ENCODE data around the gene NT5C.
"Not testable (repeated sequence)": the region's sequence is repeated elsewhere in the genome, so short reads cannot be mapped to it uniquely, and the experiment has no call there.

NT5C gene

DNA sequence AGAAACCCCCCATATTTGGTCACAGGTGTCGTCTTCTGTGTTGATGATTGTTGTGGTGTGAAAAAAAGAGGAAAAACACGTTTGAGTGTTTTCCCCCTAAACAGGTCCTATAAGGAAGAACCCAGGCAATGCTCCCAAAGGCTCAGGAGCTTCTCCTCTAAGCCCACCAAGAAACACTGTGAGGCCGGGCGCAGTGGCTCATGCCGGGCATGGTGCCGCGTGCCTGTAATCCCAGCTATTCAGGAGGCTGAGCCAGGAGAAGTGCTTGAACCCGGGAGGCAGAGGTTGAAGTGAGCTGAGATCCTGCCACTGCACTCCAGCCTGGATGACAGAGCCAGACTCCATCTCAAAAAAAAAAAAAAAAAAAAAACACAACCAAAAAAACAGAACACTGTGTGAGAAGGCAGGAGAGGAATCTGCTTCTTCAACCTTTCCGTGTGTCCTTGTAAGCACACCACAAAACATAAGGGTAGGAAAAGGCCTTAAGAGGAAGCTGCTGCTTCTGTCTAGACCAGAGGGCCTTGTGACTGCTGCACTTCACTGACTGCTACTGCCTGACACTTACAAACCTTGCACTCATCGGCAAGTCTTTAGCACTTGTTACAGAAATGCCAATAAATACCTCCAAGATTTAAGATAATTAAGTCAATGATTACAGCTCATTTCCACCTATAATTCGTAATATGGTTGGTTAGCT lies 13.4 kb upstream of the NT5C start:
- H3K14ac ChIP-seq (ENCODE audit: low read length): no peak overlapping the region
- H2AK5ac ChIP-seq (ENCODE audit: low read length): no peak overlapping the region
- no peak overlapping the region for H3K4ac ChIP-seq (ENCODE audit: low read depth, low read length)
- no peak overlapping the region for H2BK12ac ChIP-seq (ENCODE audit: low read length)
- H3K79me2 ChIP-seq (ENCODE audit: control insufficient read depth, insufficient read depth, low read length, poor library complexity): no peaks in the 10 kb centered on the region
- H2AFZ ChIP-seq (ENCODE audit: insufficient read depth, low read length, poor library complexity): no peak overlapping the region
- H3K18ac ChIP-seq (ENCODE audit: low read length): no peak overlapping the region
- no peak overlapping the region for H2BK120ac ChIP-seq (ENCODE audit: insufficient read depth, low read length, poor library complexity)
- H4K8ac ChIP-seq (ENCODE audit: low read depth, low read length): no peak overlapping the region
- no peak overlapping the region for H3K9ac ChIP-seq (ENCODE audit: low read length)
- no peaks in the 10 kb centered on the region for H3K4me1 ChIP-seq (ENCODE audit: control insufficient read depth in 1 of 2, insufficient read depth in 2 of 2, low read length in 2 of 2)
- H3K9me3 ChIP-seq (ENCODE audit: insufficient read depth, low read depth, low read length): no peaks in the 10 kb centered on the region
- H3K36me3 ChIP-seq (ENCODE audit: control insufficient read depth in 1 of 2, insufficient read depth in 2 of 2, low read length in 2 of 2): peaks cover 58 to 74% of the 10 kb centered on the region in 2 experiments
- H3K27me3 ChIP-seq (ENCODE audit: insufficient read depth, low read length): no peaks in the 10 kb centered on the region
- H3K23ac ChIP-seq (ENCODE audit: low read length): no peak overlapping the region
- WGBS (ENCODE audit: extremely low coverage, insufficient coverage, insufficient read length): no CpG with 5 or more reads among the region's 11 CpGs
- H3K79me1 ChIP-seq (ENCODE audit: low read length): no peaks in the 10 kb centered on the region
- H3K4me2 ChIP-seq (ENCODE audit: low read length): no peak overlapping the region
- H4K91ac ChIP-seq (ENCODE audit: low read depth, low read length): no peak overlapping the region
- H3K4me3 ChIP-seq (ENCODE audit: low read depth, low read length): no peak overlapping the region
- H2BK5ac ChIP-seq (ENCODE audit: low read depth, low read length, poor library complexity): no peak overlapping the region
- no peak overlapping the region for H3K27ac ChIP-seq (ENCODE audit: low read depth, low read length)
- H4K12ac ChIP-seq (ENCODE audit: low read depth, low read length): no peak overlapping the region
- no peak for DNase-seq

DNA sequence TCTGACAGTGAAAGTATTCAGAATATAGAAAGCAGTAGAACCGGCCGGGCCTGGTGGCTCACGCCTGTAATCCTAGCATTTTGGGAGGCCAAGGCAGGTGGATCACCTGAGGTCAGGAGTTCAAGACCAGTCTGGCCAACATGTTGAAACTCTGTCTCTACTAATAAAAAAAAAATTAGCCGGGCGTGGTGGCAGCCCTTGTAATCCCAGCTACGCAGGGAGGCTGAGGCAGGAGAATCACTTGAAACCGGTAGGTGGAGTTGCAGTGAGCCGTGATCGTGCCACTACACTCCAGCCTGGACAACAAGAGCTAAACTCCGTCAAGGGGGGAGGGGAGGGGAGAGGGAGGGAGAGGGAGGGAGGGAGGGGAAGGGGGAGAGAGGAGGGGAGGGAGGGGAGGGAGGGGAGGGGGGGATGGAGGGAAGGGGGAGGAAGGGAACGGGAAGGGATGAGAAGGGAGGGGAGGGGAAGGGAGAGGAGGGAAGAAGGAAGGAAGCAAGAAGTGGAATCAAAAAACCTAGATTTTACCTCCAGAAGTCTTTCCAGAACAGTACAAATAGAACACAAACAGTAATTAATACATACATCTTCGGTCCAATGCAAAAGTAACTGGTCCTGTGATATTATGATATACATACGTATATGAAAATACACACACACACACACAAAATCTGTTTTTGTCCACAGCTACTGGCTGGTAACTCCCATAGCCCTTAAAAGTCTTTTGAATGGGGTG lies 10.9 kb upstream of the NT5C start:
- no peaks in the 10 kb centered on the region for H3K79me1 ChIP-seq (ENCODE audit: low read length)
- no peak overlapping the region for H3K4ac ChIP-seq (ENCODE audit: low read depth, low read length)
- no peak overlapping the region for H3K14ac ChIP-seq (ENCODE audit: low read length)
- DNase-seq: peak; percentile 63 to 77
- no peak overlapping the region for H2BK120ac ChIP-seq (ENCODE audit: insufficient read depth, low read length, poor library complexity)
- no peak overlapping the region for H4K8ac ChIP-seq (ENCODE audit: low read depth, low read length)
- 90% methylated on average over 1 of the region's 13 CpGs for WGBS (ENCODE audit: extremely low coverage, insufficient coverage, insufficient read length)
- H3K36me3 ChIP-seq (ENCODE audit: control insufficient read depth in 1 of 2, insufficient read depth in 2 of 2, low read length in 2 of 2): peaks cover 64 to 74% of the 10 kb centered on the region in 2 experiments
- H3K4me2 ChIP-seq (ENCODE audit: low read length): no peak overlapping the region
- H3K9ac ChIP-seq (ENCODE audit: low read length): no peak overlapping the region
- H3K18ac ChIP-seq (ENCODE audit: low read length): no peak overlapping the region
- no peak overlapping the region for H3K23ac ChIP-seq (ENCODE audit: low read length)
- no peaks in the 10 kb centered on the region for H3K27me3 ChIP-seq (ENCODE audit: insufficient read depth, low read length)
- no peaks in the 10 kb centered on the region for H3K79me2 ChIP-seq (ENCODE audit: control insufficient read depth, insufficient read depth, low read length, poor library complexity)
- H2BK12ac ChIP-seq (ENCODE audit: low read length): no peak overlapping the region
- no peak overlapping the region for H2BK5ac ChIP-seq (ENCODE audit: low read depth, low read length, poor library complexity)
- H3K9me3 ChIP-seq (ENCODE audit: insufficient read depth, low read depth, low read length): no peaks in the 10 kb centered on the region
- no peak overlapping the region for H3K4me3 ChIP-seq (ENCODE audit: low read depth, low read length)
- no peak overlapping the region for H2AK5ac ChIP-seq (ENCODE audit: low read length)
- no peak overlapping the region for H2AFZ ChIP-seq (ENCODE audit: insufficient read depth, low read length, poor library complexity)
- no peak overlapping the region for H4K91ac ChIP-seq (ENCODE audit: low read depth, low read length)
- H3K27ac ChIP-seq (ENCODE audit: low read depth, low read length): no peak overlapping the region
- H4K12ac ChIP-seq (ENCODE audit: low read depth, low read length): no peak overlapping the region
- H3K4me1 ChIP-seq (ENCODE audit: control insufficient read depth in 1 of 2, insufficient read depth in 2 of 2, low read length in 2 of 2): no peaks in the 10 kb centered on the region

DNA sequence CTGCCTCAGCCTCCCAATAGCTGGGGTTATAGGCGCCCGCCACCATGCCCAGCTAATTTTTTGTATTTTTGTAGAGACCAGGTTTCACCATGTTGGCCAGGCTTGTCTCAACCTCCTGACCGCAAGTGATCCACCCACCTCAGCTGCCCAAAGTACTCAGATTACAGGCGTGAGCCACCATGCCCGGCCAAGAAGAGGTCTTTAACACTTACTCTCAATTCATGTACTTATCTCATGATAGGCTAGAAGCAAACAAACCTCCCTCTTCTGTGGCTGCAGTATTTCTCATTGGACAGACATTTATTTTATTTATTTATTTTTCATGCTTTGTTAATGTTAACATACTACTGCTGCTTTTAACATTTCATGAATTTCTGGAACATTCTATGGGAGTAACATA lies 7.0 kb upstream of the NT5C start:
- Histone ChIP-seq H3K79me1 (ENCODE audit: low read length) (no peaks in the 10 kb centered on the region), H3K18ac (ENCODE audit: low read length) (no peak overlapping the region), H4K12ac (ENCODE audit: low read depth, low read length) (no peak overlapping the region), H2AFZ (ENCODE audit: insufficient read depth, low read length, poor library complexity) (no peak overlapping the region), H2BK12ac (ENCODE audit: low read length) (no peak overlapping the region), H3K23ac (ENCODE audit: low read length) (no peak overlapping the region), H2AK5ac (ENCODE audit: low read length) (no peak overlapping the region), H4K91ac (ENCODE audit: low read depth, low read length) (no peak overlapping the region), H3K9me3 (ENCODE audit: insufficient read depth, low read depth, low read length) (no peaks in the 10 kb centered on the region), H3K4me1 (ENCODE audit: control insufficient read depth in 1 of 2, insufficient read depth in 2 of 2, low read length in 2 of 2) (no peaks in the 10 kb centered on the region), H3K4ac (ENCODE audit: low read depth, low read length) (no peak overlapping the region), H3K4me3 (ENCODE audit: low read depth, low read length) (no peak overlapping the region), H3K14ac (ENCODE audit: low read length) (no peak overlapping the region), H2BK5ac (ENCODE audit: low read depth, low read length, poor library complexity) (no peak overlapping the region), H3K36me3 (ENCODE audit: control insufficient read depth in 1 of 2, insufficient read depth in 2 of 2, low read length in 2 of 2) (peaks cover 49 to 53% of the 10 kb centered on the region in 2 experiments), H3K79me2 (ENCODE audit: control insufficient read depth, insufficient read depth, low read length, poor library complexity) (no peaks in the 10 kb centered on the region), H2BK120ac (ENCODE audit: insufficient read depth, low read length, poor library complexity) (no peak overlapping the region), H3K27ac (ENCODE audit: low read depth, low read length) (no peak overlapping the region), H4K8ac (ENCODE audit: low read depth, low read length) (no peak overlapping the region), H3K9ac (ENCODE audit: low read length) (no peak overlapping the region), H3K4me2 (ENCODE audit: low read length) (no peak overlapping the region), H3K27me3 (ENCODE audit: insufficient read depth, low read length) (no peaks in the 10 kb centered on the region)
- no CpG with 5 or more reads among the region's 5 CpGs for WGBS (ENCODE audit: extremely low coverage, insufficient coverage, insufficient read length)
- DNase-seq: no peak

DNA sequence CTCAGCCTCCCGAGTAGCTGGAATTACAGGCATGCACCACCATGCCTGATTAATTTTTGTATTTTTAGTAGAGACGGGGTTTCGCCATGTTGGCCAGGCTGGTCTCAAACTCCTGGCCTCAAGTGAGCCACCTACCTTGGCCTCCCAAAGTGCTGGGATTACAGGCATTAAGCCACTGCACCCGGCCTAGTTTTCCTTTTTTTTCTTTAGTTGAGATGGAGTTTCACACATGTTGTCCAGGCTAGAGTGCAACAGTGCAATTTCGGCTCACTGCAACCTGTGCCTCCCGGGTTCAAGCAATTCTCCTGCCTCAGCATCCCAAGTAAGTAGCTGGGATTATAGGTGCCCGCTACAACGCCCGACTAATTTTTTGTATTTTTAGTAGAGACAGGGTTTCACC lies 6.2 kb upstream of the NT5C start:
- H3K9ac ChIP-seq (ENCODE audit: low read length); DNase-seq; H2BK120ac ChIP-seq (ENCODE audit: insufficient read depth, low read length, poor library complexity); H2AK5ac ChIP-seq (ENCODE audit: low read length); H2BK5ac ChIP-seq (ENCODE audit: low read depth, low read length, poor library complexity); H3K27me3 ChIP-seq (ENCODE audit: insufficient read depth, low read length); H4K12ac ChIP-seq (ENCODE audit: low read depth, low read length); H3K27ac ChIP-seq (ENCODE audit: low read depth, low read length); H3K79me2 ChIP-seq (ENCODE audit: control insufficient read depth, insufficient read depth, low read length, poor library complexity); H3K4me2 ChIP-seq (ENCODE audit: low read length); H2AFZ ChIP-seq (ENCODE audit: insufficient read depth, low read length, poor library complexity); H3K79me1 ChIP-seq (ENCODE audit: low read length); H4K8ac ChIP-seq (ENCODE audit: low read depth, low read length); H3K4me3 ChIP-seq (ENCODE audit: low read depth, low read length); H3K23ac ChIP-seq (ENCODE audit: low read length); H3K4ac ChIP-seq (ENCODE audit: low read depth, low read length); H3K14ac ChIP-seq (ENCODE audit: low read length); H3K18ac ChIP-seq (ENCODE audit: low read length); H3K9me3 ChIP-seq (ENCODE audit: insufficient read depth, low read depth, low read length); H3K4me1 ChIP-seq (ENCODE audit: control insufficient read depth in 1 of 2, insufficient read depth in 2 of 2, low read length in 2 of 2); H2BK12ac ChIP-seq (ENCODE audit: low read length); H4K91ac ChIP-seq (ENCODE audit: low read depth, low read length): not testable (repeated sequence)
- WGBS (ENCODE audit: extremely low coverage, insufficient coverage, insufficient read length): no CpG with 5 or more reads among the region's 9 CpGs
- H3K36me3 ChIP-seq (ENCODE audit: control insufficient read depth in 1 of 2, insufficient read depth in 2 of 2, low read length in 2 of 2): peaks cover 42 to 46% of the 10 kb centered on the region in 2 experiments
